AG09319 (cell line): Measurements from ENCODE around the gene TMEM154.

Source experiments
- DNase-seq: peaks from one replicate; pipeline ENCODE4 v3.0.0-alpha.2; 2010; ENCODE audit warnings: low read depth; ENCODE audit errors: extremely low read depth
- TF ChIP-seq, protein P1 (sequence below): IDR thresholded peaks from 2 replicates; pipeline ENCODE4 v1.5.1; 2011; ENCODE audit warnings: low read depth, mild to moderate bottlenecking, inconsistent platforms, low read length, moderate library complexity

TMEM154 gene

DNA sequence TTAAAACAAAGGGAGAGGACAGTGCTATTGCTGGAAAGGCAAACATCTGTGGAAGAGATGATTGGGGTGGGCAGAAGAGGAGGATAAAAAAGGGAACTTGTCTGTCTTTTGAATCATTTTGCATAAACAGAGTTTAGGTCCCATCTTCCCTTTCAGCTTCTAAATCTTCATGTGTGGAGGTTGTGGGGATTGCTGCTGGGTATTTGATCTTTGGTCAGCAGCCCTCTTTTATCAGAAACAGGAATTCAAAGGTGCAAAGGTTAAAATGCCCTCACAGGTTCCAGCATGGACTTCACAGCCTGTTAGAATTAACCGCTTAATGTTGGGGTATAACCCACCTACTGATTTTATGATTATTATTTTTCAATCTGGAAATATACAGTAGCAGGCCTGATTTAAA, 39.5 kb upstream of the TMEM154 start:
- DNase-seq = no peak
- TF ChIP-seq, protein P1, sequence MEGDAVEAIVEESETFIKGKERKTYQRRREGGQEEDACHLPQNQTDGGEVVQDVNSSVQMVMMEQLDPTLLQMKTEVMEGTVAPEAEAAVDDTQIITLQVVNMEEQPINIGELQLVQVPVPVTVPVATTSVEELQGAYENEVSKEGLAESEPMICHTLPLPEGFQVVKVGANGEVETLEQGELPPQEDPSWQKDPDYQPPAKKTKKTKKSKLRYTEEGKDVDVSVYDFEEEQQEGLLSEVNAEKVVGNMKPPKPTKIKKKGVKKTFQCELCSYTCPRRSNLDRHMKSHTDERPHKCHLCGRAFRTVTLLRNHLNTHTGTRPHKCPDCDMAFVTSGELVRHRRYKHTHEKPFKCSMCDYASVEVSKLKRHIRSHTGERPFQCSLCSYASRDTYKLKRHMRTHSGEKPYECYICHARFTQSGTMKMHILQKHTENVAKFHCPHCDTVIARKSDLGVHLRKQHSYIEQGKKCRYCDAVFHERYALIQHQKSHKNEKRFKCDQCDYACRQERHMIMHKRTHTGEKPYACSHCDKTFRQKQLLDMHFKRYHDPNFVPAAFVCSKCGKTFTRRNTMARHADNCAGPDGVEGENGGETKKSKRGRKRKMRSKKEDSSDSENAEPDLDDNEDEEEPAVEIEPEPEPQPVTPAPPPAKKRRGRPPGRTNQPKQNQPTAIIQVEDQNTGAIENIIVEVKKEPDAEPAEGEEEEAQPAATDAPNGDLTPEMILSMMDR = no peak

DNA sequence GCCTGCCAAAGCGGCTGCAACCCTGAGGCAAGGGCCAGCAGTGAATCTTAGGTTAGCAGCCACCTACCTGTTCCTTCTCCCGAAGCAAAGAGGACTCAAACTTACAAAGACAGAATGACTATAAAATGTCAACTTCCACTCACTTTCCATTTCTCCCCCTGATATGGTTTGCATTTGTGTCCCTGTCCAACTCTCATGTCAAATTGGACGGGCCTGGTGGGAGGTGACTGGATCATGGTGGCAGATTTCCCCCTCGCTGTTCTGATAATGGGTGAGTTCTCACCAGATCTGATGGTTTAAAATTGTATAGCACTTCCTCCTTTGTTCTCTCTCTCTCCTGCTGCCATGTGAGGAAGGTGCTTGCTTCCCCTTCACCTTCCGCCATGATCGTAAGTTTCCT, 35.3 kb upstream of the TMEM154 start:
- TF ChIP-seq, protein P1 = no peak
- no peak for DNase-seq

DNA sequence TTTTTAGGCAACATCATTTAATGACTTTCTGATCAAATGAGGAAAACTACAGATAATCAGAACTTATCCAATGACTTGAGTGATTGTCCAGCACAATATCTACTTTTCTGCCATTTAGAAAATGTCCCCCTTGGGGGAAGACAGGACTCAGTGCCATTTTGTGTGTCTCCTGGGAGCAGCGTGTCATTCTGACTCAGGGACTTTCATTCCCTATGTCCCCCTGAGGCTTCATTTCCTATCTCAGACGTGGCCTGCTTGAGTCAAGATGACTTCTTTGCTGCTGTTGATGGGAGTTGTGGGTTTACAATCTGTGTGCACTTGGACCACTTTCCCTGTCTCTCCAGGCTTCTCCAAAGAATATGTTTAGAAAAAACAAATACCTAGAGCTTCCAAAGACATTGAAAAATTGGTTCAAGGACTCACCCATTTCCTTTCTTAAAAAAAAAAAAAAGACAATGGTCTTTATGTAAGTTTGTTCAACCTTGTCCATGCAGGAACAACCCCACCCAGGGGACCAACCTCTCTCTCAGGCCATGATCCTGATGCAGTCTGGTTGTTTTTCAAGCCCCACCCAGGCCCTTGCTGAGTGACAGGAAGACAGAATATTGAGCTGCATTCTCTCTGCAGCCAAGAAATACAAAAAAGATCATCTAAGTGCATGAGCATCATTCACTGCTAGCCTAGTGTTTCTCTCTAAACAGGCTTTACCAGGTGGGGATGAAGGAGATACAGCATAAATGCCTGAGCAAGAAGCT, 34.3 kb upstream of the TMEM154 start:
- DNase-seq = no peak
- TF ChIP-seq, protein P1 = no peak

DNA sequence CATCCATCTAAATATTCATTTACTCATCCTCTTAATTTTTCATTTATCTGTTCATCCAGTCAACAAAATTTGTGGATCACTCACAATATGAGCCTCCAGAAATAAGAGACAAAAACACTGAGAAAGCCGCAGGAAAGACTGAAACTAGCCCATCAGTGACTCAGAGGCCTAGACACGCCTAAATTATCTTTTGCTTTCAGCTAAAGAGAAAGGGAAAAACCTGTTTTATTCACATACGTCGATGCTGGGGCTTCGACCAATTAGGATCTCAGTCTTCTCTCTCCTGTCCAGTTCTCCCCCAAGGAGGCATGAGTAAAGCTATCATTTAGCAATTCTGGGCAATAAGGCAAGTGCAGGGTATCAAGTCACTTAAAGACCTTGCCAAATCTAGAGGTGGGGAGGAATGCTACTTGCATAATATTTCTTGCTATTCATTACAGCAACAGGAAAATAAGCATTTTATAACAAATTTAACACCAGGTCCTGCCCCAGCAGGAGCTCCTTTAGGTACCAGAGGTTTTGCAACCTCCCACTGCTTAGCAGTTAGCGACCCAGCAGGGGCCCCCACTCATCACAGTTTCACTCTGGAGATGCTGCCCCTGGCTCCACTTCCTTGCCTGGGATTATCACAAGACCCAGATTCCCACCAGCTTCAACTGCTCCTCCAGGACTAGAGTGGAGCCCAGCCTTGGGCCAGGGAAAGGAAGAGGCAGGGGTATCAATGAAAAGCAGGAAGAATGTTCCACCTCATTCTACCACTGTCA, 30.1 kb upstream of the TMEM154 start:
- DNase-seq = no peak
- TF ChIP-seq, protein P1 = no peak

DNA sequence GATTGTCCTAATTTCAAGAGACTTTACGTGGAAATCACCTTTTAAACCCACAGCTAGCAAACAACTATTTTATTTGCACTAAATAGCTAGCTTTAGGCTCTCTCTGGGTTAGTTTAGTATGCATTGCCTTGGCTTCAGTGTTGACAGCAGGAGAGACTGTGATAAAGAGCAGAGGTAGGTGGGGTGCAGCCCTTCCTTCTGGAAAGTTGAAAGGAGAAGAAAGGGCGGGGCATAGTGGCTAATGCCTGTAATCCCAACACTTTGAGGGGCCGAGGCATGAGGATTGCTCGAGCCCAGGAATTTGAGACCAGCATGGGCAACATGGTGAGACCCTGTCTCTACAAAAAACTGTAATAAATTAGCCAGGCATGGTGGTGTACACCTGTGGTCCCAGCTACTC, 29.0 kb upstream of the TMEM154 start:
- TF ChIP-seq, protein P1 = no peak
- DNase-seq = no peak

DNA sequence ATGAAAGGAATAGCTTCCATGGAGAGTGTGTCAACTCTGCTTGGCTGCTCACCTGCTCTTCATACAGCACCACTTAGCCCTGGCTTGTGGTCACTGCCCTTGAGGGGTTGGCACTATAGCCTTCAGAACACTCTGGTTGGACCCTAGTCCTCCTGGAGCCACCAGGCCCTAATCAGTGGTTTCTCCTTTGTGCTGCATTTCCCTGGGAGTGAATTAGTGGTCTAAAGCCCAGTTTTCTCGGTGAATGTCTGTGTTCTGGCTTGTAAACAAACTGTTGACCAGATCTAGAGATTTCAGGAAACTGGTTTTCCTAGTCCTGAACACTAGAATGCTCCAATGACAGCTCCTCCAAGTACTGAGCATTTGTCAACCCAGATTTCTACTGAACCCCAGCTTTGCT, 28.6 kb upstream of the TMEM154 start:
- TF ChIP-seq, protein P1 = no peak
- no peak for DNase-seq

DNA sequence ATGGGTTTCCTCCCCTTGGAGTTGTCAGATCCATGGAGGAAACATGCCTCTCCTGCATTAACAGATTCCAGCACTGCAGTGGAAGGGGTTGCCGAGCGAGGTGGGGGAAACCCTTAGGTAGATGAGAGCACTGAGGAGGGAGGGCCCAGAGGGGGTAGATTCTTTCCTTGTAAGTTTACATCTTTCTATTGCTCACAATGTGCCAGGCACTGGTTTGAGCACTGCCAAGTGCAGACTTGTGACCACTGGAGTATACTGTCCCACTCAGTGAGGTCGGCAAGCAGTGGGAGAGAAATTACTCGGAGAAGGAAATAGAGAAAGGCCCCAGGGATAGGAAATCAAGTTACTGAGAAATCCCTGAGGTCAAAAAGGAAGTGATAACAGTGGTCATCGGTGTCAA, 27.8 kb upstream of the TMEM154 start:
- TF ChIP-seq, protein P1 = no peak
- no peak for DNase-seq
